ENCODE measurements around the gene PRKCG.

Gene PRKCG

GRCh38 chr19:53897459-53897858 lies 15.5 kb downstream of the PRKCG start:
- Mint-ChIP-seq H3K36me3 (peaks cover 0 to 10% of the 10 kb centered on the region in 2 donors), H3K4me3 (no peak overlapping the region), H3K27ac (no peak overlapping the region), H3K27me3 (peaks cover 68 to 79% of the 10 kb centered on the region in 2 donors), H3K4me1 (peaks cover 11 to 14% of the 10 kb centered on the region in 2 donors), H3K9me3 (peaks cover 0 to 7% of the 10 kb centered on the region in 2 donors)
- DNase-seq = no peak
- ATAC-seq (replicated peaks) = no peak

- Mint-ChIP-seq H3K36me3 (peaks cover 0 to 10% of the 10 kb centered on the region in 2 donors), H3K27ac (no peak overlapping the region), H3K27me3 (peaks cover 62 to 79% of the 10 kb centered on the region in 2 donors), H3K9me3 (peaks cover 0 to 7% of the 10 kb centered on the region in 2 donors), H3K4me1 (peaks cover 11 to 14% of the 10 kb centered on the region in 2 donors), H3K4me3 (no peak overlapping the region)
- DNase-seq (no peak), ATAC-seq (replicated peaks) (no peak)
These were observed 16.2 kb downstream of the PRKCG start for GRCh38 chr19:53898166-53898565.

- H3K36me3 Mint-ChIP-seq = peaks cover 0 to 10% of the 10 kb centered on the region in 2 donors
- H3K9me3 Mint-ChIP-seq = peaks cover 0 to 7% of the 10 kb centered on the region in 2 donors
- no peak overlapping the region for H3K27ac Mint-ChIP-seq
- no peak overlapping the region for H3K4me3 Mint-ChIP-seq
- ATAC-seq (replicated peaks) (no peak), DNase-seq (no peak)
- H3K27me3 Mint-ChIP-seq = peaks cover 58 to 76% of the 10 kb centered on the region in 2 donors
- H3K4me1 Mint-ChIP-seq = peaks cover 11 to 14% of the 10 kb centered on the region in 2 donors
These were observed 16.8 kb downstream of the PRKCG start for GRCh38 chr19:53898636-53899341.

GRCh38 chr19:53900191-53900860 lies 18.3 kb downstream of the PRKCG start:
- Mint-ChIP-seq H3K27ac (no peak overlapping the region), H3K27me3 (peaks cover 60 to 76% of the 10 kb centered on the region in 2 donors), H3K4me3 (no peak overlapping the region), H3K4me1 (peaks cover 11 to 14% of the 10 kb centered on the region in 2 donors), H3K9me3 (peaks cover 0 to 7% of the 10 kb centered on the region in 2 donors), H3K36me3 (peaks cover 0 to 10% of the 10 kb centered on the region in 2 donors)
- no peak for ATAC-seq (replicated peaks)
- no peak for DNase-seq

GRCh38 chr19:53903055-53903680 lies 21.2 kb downstream of the PRKCG start:
- ATAC-seq (replicated peaks) (no peak), DNase-seq (no peak)
- Mint-ChIP-seq H3K36me3 (peaks cover 2 to 6% of the 10 kb centered on the region in 2 donors), H3K27me3 (peaks cover 66 to 81% of the 10 kb centered on the region in 2 donors), H3K27ac (no peak overlapping the region), H3K9me3 (peaks cover 0 to 7% of the 10 kb centered on the region in 2 donors), H3K4me1 (peaks cover 22 to 29% of the 10 kb centered on the region in 2 donors), H3K4me3 (no peak overlapping the region)

- Mint-ChIP-seq H3K27me3 (peaks cover 64 to 81% of the 10 kb centered on the region in 2 donors), H3K4me1 (peaks cover 20 to 33% of the 10 kb centered on the region in 2 donors)
- ATAC-seq (replicated peaks) = no peak
These were observed 22.9 kb downstream of the PRKCG start for GRCh38 chr19:53904909-53905308.

GRCh38 chr19:53905787-53906186 lies 23.8 kb downstream of the PRKCG start:
- Mint-ChIP-seq H3K9me3 (no peaks in the 10 kb centered on the region), H3K36me3 (peaks cover 2 to 5% of the 10 kb centered on the region in 2 donors), H3K27me3 (peaks cover 67 to 86% of the 10 kb centered on the region in 2 donors), H3K4me3 (no peak overlapping the region), H3K27ac (no peak overlapping the region), H3K4me1 (peaks cover 24 to 39% of the 10 kb centered on the region in 2 donors)
- DNase-seq = no peak
- ATAC-seq (replicated peaks) = no peak

More at GRCh38 chr19:53904909-53905308, 22.9 kb downstream of the PRKCG start:
- Mint-ChIP-seq H3K36me3 (peaks cover 2 to 5% of the 10 kb centered on the region in 2 donors), H3K4me3 (no peak overlapping the region), H3K27ac (no peak overlapping the region), H3K9me3 (no peaks in the 10 kb centered on the region)
- no peak for DNase-seq

GRCh38 chr19:53906211-53907192 lies 24.5 kb downstream of the PRKCG start:
- DNase-seq (no peak), ATAC-seq (replicated peaks) (peak; percentile 52 to 70)
- Mint-ChIP-seq H3K27ac (peak overlapping the region; percentile 72), H3K4me1 (peaks cover 24 to 39% of the 10 kb centered on the region in 2 donors), H3K27me3 (peaks cover 68 to 89% of the 10 kb centered on the region in 2 donors), H3K9me3 (no peaks in the 10 kb centered on the region), H3K36me3 (peaks cover 2 to 5% of the 10 kb centered on the region in 2 donors), H3K4me3 (no peak overlapping the region)

GRCh38 chr19:53907193-53907581 lies 25.2 kb downstream of the PRKCG start:
- H3K9me3 Mint-ChIP-seq = no peaks in the 10 kb centered on the region
- peaks cover 2 to 5% of the 10 kb centered on the region in 2 donors for H3K36me3 Mint-ChIP-seq
- H3K27ac Mint-ChIP-seq = peak overlapping the region; percentile 72
- DNase-seq (no peak), ATAC-seq (replicated peaks) (no peak)
- H3K27me3 Mint-ChIP-seq = peaks cover 75 to 92% of the 10 kb centered on the region in 2 donors
- peak overlapping the region; percentile 2 to 14 for H3K4me3 Mint-ChIP-seq
- H3K4me1 Mint-ChIP-seq = peaks cover 24 to 39% of the 10 kb centered on the region in 2 donors

- Mint-ChIP-seq H3K9me3 (no peaks in the 10 kb centered on the region), H3K4me3 (peak overlapping the region; percentile 2 to 14), H3K27ac (no peak overlapping the region), H3K36me3 (peaks cover 2 to 5% of the 10 kb centered on the region in 2 donors), H3K27me3 (peaks cover 79 to 92% of the 10 kb centered on the region in 2 donors), H3K4me1 (peaks cover 24 to 39% of the 10 kb centered on the region in 2 donors)
- DNase-seq = no peak
- no peak for ATAC-seq (replicated peaks)
These were observed 25.7 kb downstream of the PRKCG start for GRCh38 chr19:53907690-53908089.

GRCh38 chr19:53908106-53908934 lies 26.3 kb downstream of the PRKCG start:
- Mint-ChIP-seq H3K4me1 (peaks cover 24 to 39% of the 10 kb centered on the region in 2 donors), H3K4me3 (peak overlapping the region; percentile 53 to 65), H3K36me3 (peaks cover 2 to 5% of the 10 kb centered on the region in 2 donors), H3K9me3 (no peaks in the 10 kb centered on the region), H3K27ac (peak overlapping the region; percentile 59), H3K27me3 (peaks cover 79 to 92% of the 10 kb centered on the region in 2 donors)
- peak; percentile 21 for DNase-seq
- ATAC-seq (replicated peaks) = peak; percentile 89

- ATAC-seq (replicated peaks) (no peak), DNase-seq (no peak)
- H3K27ac Mint-ChIP-seq = peak within 1 kb of the TSS; percentile 59
- peaks cover 2 to 5% of the 10 kb centered on the region in 2 donors for H3K36me3 Mint-ChIP-seq
- peak within 1 kb of the TSS; percentile 53 to 65 for H3K4me3 Mint-ChIP-seq
- H3K4me1 Mint-ChIP-seq = peaks cover 24 to 39% of the 10 kb centered on the region in 2 donors
- H3K9me3 Mint-ChIP-seq = no peaks in the 10 kb centered on the region
- H3K27me3 Mint-ChIP-seq = peaks cover 85 to 96% of the 10 kb centered on the region in 2 donors
These were observed 27.0 kb downstream of the PRKCG start, which contains the start of gene CACNG7 for GRCh38 chr19:53908935-53909415. Gene CACNG7, plus strand, starts transcription at chr19:53909278. Its CDS starts 3,554 bp downstream, at chr19:53912832.
